Mesenteric fat pad (tissue), 1 donor: ENCODE measurements around the gene PML. TPM values are rescaled to one million over a fixed set of nuclear protein-coding genes. Genes with fewer than 3 reads are reported as not detected.

Experiments used
- DNase-seq: peaks from one replicate; pipeline ENCODE4 v3.0.0-alpha.2; 2020; ENCODE audit warnings: low spot score
- total RNA-seq: library from RNA; stranded (reverse); fragmentation: NEBNext Ultra II Directional; extraction: Animal tissue kit (Norgen Biotek cat#: 25700); gene quantifications from one replicate; pipeline ENCODE4 v1.2.1, GENCODE V29; 2021
- donor health status: DM: yes; HTN: yes; CAD: no.

The PML gene
- total RNA-seq, 1 donor from 2014 or later = 92.3 TPM

DNA sequence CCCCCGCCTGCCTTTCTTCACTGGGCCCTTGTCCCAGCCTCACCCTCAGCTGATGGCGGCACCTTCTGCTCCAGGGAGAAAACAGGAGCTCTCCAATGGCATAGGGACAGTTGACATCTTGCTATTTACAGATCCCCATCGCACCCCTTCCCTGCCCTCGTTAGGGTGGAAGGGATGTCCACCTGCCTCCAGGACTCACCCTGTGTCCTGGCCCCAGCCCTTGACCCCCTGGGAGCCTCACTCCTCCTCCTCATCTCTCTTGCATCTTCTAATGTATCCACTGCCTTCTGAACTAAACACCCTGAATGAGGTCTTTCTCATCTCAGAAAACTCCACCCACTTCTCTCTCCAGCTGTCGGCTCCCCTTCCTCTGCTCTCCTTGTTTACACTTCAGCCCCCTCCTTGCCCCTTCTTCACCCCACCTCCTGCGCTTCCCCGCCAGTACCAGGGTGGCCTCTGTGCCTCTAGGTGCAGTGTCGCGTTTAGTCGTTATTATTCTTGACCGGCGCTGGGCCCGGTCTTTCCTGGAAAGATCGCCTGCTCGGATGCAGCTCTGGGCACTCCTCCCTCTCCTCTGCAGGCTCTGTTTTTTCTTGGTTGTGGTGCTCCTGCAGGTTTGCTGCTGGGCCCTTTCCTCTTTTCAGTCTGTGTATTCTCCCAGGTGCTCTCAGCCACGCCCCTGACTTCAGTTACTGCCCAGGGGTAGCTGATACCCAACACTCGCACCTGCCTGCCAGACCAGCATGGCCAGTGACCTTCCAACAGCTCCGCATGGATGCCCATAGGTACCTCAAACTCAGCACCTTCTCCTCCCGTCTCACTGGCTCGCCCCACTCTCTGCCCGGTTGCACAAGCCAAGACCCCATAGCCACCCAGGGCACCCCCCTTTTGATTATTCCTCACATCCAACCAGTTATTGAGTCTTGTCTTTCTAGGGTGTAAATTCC, 42.9 kb downstream of the PML start:
- DNase-seq = no peak

- no peak for DNase-seq
Observed at GRCh38 chr15:74038707-74039655, 44.5 kb downstream of the PML start.

- no peak for DNase-seq
Observed at GRCh38 chr15:74039656-74040010, 45.1 kb downstream of the PML start.

GRCh38 chr15:74040109-74040850, 45.8 kb downstream of the PML start:
- DNase-seq = no peak

DNA sequence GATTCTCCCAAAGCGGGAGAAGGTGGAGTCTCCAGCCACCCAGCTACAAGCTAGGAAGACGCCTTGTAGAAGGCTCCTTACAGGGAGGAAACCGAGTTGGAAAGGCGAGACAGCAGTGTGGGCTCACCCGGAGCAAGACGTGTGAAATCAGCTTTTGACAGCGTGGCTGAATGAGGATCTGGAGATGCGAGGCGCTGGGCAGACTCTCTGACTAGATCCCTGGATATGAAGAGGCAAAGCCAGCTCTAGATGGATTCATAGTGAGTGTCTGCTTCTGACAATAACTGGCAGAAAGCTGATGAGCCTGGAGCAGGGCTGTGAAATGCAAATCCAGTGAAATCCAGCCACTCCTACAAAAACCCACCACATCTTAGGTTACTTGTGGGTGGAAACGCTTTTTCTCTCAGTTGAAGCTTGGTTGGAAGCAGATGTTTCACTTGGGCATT, 46.8 kb downstream of the PML start:
- no peak for DNase-seq

GRCh38 chr15:74041777-74042435, 47.4 kb downstream of the PML start:
- DNase-seq = no peak

GRCh38 chr15:74042603-74043424, 48.3 kb downstream of the PML start:
- no peak for DNase-seq

DNA sequence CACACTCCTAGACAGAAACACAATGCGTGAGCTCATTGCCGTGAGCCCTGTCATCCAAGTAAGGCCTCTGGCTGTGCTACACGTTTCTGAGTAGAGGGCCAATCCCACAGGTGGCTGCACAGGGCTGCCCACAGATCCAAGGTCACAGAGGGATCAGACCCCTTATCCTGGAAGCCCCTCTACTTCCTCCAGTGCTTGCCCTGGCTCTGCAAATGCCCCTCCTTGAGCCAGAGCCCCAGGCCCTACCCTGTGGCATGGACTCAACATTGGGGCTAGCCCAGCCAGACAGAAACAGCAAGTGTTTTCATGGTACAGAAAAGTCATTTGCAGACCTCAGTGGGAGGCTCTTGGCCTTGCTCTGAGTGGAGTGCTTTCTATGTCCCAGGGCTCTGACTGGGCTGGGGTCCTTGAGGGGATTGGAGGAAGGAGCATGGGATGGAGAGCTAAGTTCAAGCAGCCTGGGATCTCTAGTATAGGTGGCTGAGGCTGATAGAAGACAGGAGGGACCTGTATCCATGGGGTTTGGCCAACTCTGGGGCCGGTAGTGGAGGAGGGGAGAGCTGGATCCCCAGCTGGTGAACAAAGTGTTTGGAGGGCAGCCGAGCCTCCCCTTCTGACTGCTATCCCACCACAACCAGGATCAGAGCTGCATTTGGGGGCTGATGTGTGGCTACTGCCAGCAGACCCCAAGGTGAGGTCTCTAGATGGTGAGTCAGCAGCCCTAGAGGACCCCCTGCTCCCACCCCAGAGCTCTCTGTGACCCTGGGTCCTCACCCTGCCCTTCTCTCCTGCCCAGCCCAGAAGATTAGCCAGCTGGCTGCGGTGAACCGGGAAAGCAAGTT, 49.1 kb downstream of the PML start:
- DNase-seq = no peak

GRCh38 chr15:74044267-74045110, 50.0 kb downstream of the PML start:
- no peak for DNase-seq

GRCh38 chr15:74045184-74045583, 50.7 kb downstream of the PML start:
- no peak for DNase-seq

GRCh38 chr15:74045636-74046274, 51.2 kb downstream of the PML start:
- peak; percentile 67 for DNase-seq

GRCh38 chr15:74046275-74046674, 51.8 kb downstream of the PML start:
- peak; percentile 28 for DNase-seq

- DNase-seq = peak; percentile 30
Observed at GRCh38 chr15:74050127-74050526, 55.6 kb downstream of the PML start.

DNA sequence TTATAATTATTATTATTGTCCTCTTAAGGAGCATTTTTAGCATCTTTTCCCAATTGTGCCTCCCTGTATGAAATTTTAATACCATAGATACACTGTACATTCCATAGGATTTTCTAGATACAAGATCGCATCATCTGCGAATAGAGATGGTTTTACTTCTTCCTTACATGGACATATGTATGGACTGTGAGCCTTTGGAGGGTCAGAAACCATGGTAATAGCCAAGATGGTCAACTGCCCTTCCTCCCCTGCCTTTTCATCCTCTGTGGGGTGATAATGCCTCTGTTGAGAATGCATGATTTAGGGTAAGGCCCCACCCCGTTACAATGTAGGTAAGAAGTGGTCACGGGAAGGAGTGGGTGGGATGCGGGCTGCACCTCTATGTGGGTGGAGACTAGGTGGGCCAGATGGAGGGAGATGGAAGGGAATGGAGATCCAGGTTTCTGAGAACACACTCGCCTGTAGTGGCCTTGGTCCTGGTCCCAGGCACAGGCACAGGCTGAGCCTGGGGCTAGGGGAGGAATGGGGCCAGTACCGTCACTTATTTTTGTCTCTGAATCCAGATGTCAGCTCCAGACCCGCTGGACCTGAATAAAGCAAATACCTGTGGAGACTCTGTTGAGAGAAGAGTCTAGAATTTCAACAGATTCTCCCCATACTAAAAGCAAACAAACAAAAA, 56.2 kb downstream of the PML start:
- peak; percentile 53 for DNase-seq

DNA sequence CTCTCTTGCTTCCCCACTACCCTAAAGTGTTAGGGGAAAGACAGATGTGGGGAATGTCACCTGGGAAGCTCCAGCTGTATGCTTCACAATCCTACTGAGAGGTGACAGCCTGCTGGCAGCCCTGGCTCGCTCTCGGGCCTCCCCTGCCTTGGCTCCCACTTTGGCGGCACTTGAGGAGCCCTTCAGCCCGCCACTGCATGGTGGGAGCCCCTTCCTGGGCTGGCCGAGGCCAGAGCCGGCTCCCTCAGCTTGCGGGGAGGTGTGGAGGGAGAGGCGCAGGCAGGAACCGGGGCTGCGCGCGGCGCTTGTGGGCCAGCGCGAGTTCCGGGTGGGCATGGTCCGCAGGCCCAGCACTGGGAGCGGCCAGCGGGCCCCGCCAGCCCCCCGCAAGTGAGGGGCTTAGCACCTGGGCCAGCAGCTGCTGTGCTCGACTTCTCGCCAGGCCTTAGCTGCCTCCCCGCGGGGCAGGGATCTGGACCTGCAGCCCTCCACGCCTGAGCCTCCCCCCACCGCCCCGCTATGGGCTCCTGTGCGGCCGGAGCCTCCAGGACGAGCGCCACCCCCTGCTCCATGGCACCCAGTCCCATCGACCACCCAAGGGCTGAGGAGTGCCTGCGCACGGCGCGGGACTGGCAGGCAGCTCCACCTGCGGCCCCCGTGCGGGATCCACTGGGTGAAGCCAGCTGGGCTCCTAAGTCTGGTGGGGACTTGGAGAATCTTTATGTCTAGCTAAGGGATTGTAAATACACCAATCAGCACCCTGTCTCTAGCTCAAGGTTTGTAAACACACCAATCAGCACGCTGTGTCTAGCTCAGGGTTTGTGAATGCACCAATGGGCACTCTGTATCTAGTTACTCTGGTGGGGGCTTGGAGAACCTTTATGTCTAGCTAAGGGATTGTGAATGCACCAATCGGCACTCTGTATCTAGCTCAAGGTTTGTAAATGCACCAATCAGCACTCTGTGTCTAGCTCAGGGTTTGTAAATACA, 58.0 kb downstream of the PML start:
- peak; percentile 88 for DNase-seq

DNA sequence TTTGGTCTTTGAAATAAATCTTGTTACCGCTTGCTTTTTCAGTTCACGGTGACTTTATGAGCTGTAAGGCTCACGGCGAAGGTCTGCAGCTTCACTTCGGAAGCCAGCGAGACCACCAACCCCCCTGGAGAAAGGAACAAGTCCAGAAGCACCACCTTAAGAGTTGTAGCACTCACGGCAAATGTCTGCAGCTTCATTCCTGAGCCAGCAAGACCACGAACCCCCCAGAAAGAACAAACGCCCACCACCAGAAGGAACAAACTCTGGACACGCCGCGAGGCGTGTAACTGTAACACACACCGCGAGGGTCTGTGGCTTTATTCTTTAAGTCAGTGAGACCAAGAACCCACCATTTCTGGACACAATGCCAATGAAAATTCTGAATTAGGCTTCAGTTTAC, 59.0 kb downstream of the PML start:
- peak; percentile 65 for DNase-seq
